Activated CD8-positive, alpha-beta memory T cell treated with anti-CD3 and anti-CD28 coated beads, Interleukin-2, amount 10 ng/mL, durations not matched to agents 7 days and 5 days (primary cell): ENCODE results near the gene ANKRD26. TPM values are rescaled to one million over a fixed set of nuclear protein-coding genes. Genes with fewer than 3 reads are reported as not detected.
A peak's percentile ranks its signal among the peaks of the same experiment; 100 is the strongest.
"Not testable (repeated sequence)": the region's sequence is repeated elsewhere in the genome, so short reads cannot be mapped to it uniquely, and the experiment has no call there.

Source experiments
- ATAC-seq: fragments of 150-1000 bp; cut with Tn5 transposase; one replicate; pipeline ENCODE4 v1.10.0; 2021; ENCODE audit warnings: moderate library complexity
- CTCF ChIA-PET: fragments of 350-600 bp; sonication (Branson Sonifier 250); formaldehyde crosslinking; loops from one replicate; lab custom pipeline; 2021; ENCODE audit warnings: antibody characterized with exemption; lab: Charles Lee
- DNase-seq: peaks from one replicate; pipeline ENCODE4 v3.0.0-alpha.2; 2020
- H3K27ac Mint-ChIP-seq: one replicate; pipeline ENCODE4 v1.8.0; 2021; ENCODE audit warnings: mild to moderate bottlenecking, mixed read lengths
- H3K27me3 Mint-ChIP-seq: one replicate; pipeline ENCODE4 v1.8.0; 2021; ENCODE audit warnings: mixed read lengths
- H3K36me3 Mint-ChIP-seq: one replicate; pipeline ENCODE4 v1.8.0; 2021; ENCODE audit warnings: mild to moderate bottlenecking, mixed read lengths
- H3K4me1 Mint-ChIP-seq: one replicate; pipeline ENCODE4 v1.8.0; 2021; ENCODE audit warnings: mixed read lengths
- H3K4me3 Mint-ChIP-seq: one replicate; pipeline ENCODE4 v1.8.0; 2021; ENCODE audit warnings: mild to moderate bottlenecking, moderate library complexity, mixed read lengths
- H3K9me3 Mint-ChIP-seq: one replicate; pipeline ENCODE4 v1.8.0; 2022; ENCODE audit warnings: low read depth, mixed read lengths
- total RNA-seq, 2 experiments: library from RNA; stranded (reverse); gene quantifications; one replicate each; pipeline ENCODE4 v1.2.3, GENCODE V29; 2021

Gene ANKRD26
- total RNA-seq, 2 experiments from 2014 or later = 10.7 to 11.1 TPM

GRCh38 chr10:27068217-27068891 lies 31.9 kb downstream of the ANKRD26 start:
- H3K36me3 Mint-ChIP-seq = peaks cover 46% of the 10 kb centered on the region
- H3K27me3 Mint-ChIP-seq = no peaks in the 10 kb centered on the region
- no peaks in the 10 kb centered on the region for H3K9me3 Mint-ChIP-seq
- ATAC-seq = no peak
- no peak overlapping the region for H3K4me3 Mint-ChIP-seq
- DNase-seq = no peak
- no peak overlapping the region for H3K27ac Mint-ChIP-seq
- H3K4me1 Mint-ChIP-seq = no peaks in the 10 kb centered on the region
- CTCF ChIA-PET = no interaction called here

GRCh38 chr10:27065084-27065483 lies 35.2 kb downstream of the ANKRD26 start:
- Mint-ChIP-seq H3K4me1 (no peaks in the 10 kb centered on the region), H3K36me3 (peaks cover 36% of the 10 kb centered on the region), H3K9me3 (no peaks in the 10 kb centered on the region), H3K27ac (no peak overlapping the region), H3K4me3 (no peak overlapping the region), H3K27me3 (no peaks in the 10 kb centered on the region)
- DNase-seq = no peak
- CTCF ChIA-PET = no interaction called here
- no peak for ATAC-seq

GRCh38 chr10:27052656-27053055 lies 47.6 kb downstream of the ANKRD26 start:
- H3K27me3 Mint-ChIP-seq = no peaks in the 10 kb centered on the region
- no peaks in the 10 kb centered on the region for H3K4me1 Mint-ChIP-seq
- CTCF ChIA-PET = interaction anchor here (1.3 kb wide), 1 partner anchor 27 kb away, joined by 3 read pairs; no protein-coding TSS in a partner anchor
- no peak overlapping the region for H3K4me3 Mint-ChIP-seq
- no peak for ATAC-seq
- H3K27ac Mint-ChIP-seq = no peak overlapping the region
- no peaks in the 10 kb centered on the region for H3K9me3 Mint-ChIP-seq
- peaks cover 6% of the 10 kb centered on the region for H3K36me3 Mint-ChIP-seq
- no peak for DNase-seq

- H3K4me1 Mint-ChIP-seq, CTCF ChIA-PET, DNase-seq, H3K4me3 Mint-ChIP-seq, ATAC-seq, H3K27me3 Mint-ChIP-seq, H3K27ac Mint-ChIP-seq, H3K9me3 Mint-ChIP-seq: not testable (repeated sequence)
- peaks cover 25% of the 10 kb centered on the region for H3K36me3 Mint-ChIP-seq
Measured at GRCh38 chr10:27045247-27045646, 55.0 kb downstream of the ANKRD26 start.

GRCh38 chr10:27041196-27041595 lies 59.1 kb downstream of the ANKRD26 start:
- Mint-ChIP-seq H3K36me3 (peaks cover 25% of the 10 kb centered on the region), H3K4me1 (no peaks in the 10 kb centered on the region), H3K4me3 (no peak overlapping the region), H3K27me3 (no peaks in the 10 kb centered on the region), H3K27ac (no peak overlapping the region), H3K9me3 (no peaks in the 10 kb centered on the region)
- ATAC-seq = no peak
- CTCF ChIA-PET = no interaction called here
- no peak for DNase-seq

GRCh38 chr10:27038168-27038567 lies 62.1 kb downstream of the ANKRD26 start:
- no peak for ATAC-seq
- H3K4me3 Mint-ChIP-seq = no peak overlapping the region
- peaks cover 34% of the 10 kb centered on the region for H3K36me3 Mint-ChIP-seq
- H3K9me3 Mint-ChIP-seq = no peaks in the 10 kb centered on the region
- H3K27ac Mint-ChIP-seq = no peak overlapping the region
- H3K4me1 Mint-ChIP-seq = peaks cover 10% of the 10 kb centered on the region
- CTCF ChIA-PET = no interaction called here
- no peaks in the 10 kb centered on the region for H3K27me3 Mint-ChIP-seq
- no peak for DNase-seq

- Mint-ChIP-seq H3K27me3 (no peaks in the 10 kb centered on the region), H3K4me3 (peak overlapping the region; percentile 56), H3K4me1 (peaks cover 13% of the 10 kb centered on the region), H3K36me3 (peaks cover 28% of the 10 kb centered on the region), H3K27ac (peak overlapping the region; percentile 13), H3K9me3 (no peaks in the 10 kb centered on the region)
- DNase-seq = no peak
- CTCF ChIA-PET = interaction anchor here (0.5 kb wide), 1 partner anchor 60 kb away, joined by 3 read pairs; no protein-coding TSS in a partner anchor
- ATAC-seq = no peak
Measured at GRCh38 chr10:27035163-27035562, 65.1 kb downstream of the ANKRD26 start.

GRCh38 chr10:27030060-27030459 lies 70.2 kb downstream of the ANKRD26 start:
- peak overlapping the region; percentile 45 for H3K27ac Mint-ChIP-seq
- peaks cover 31% of the 10 kb centered on the region for H3K36me3 Mint-ChIP-seq
- DNase-seq (peak; percentile 41), ATAC-seq (peak; percentile 82)
- no peaks in the 10 kb centered on the region for H3K9me3 Mint-ChIP-seq
- no peak overlapping the region for H3K4me3 Mint-ChIP-seq
- no peaks in the 10 kb centered on the region for H3K27me3 Mint-ChIP-seq
- CTCF ChIA-PET = interaction anchor here (1.6 kb wide), 1 partner anchor 124 kb away, joined by 4 read pairs; the partner anchor contains the start of gene YME1L1
- H3K4me1 Mint-ChIP-seq = peaks cover 12% of the 10 kb centered on the region

- no peak for DNase-seq
- CTCF ChIA-PET = interaction anchor here (1.7 kb wide), 1 partner anchor 10 kb away, joined by 4 read pairs; no protein-coding TSS in a partner anchor
- no peak overlapping the region for H3K27ac Mint-ChIP-seq
- no peak overlapping the region for H3K4me3 Mint-ChIP-seq
- no peak for ATAC-seq
- no peaks in the 10 kb centered on the region for H3K9me3 Mint-ChIP-seq
- peaks cover 38% of the 10 kb centered on the region for H3K36me3 Mint-ChIP-seq
- H3K4me1 Mint-ChIP-seq = peaks cover 8% of the 10 kb centered on the region
- H3K27me3 Mint-ChIP-seq = no peaks in the 10 kb centered on the region
Measured at GRCh38 chr10:27022048-27022447, 78.2 kb downstream of the ANKRD26 start.

GRCh38 chr10:27020243-27020642 lies 80.1 kb downstream of the ANKRD26 start:
- Mint-ChIP-seq H3K27me3 (no peaks in the 10 kb centered on the region), H3K27ac (no peak overlapping the region), H3K36me3 (peaks cover 36% of the 10 kb centered on the region), H3K4me1 (peaks cover 8% of the 10 kb centered on the region), H3K4me3 (no peak overlapping the region), H3K9me3 (no peaks in the 10 kb centered on the region)
- no peak for ATAC-seq
- no peak for DNase-seq
- CTCF ChIA-PET = no interaction called here

GRCh38 chr10:27019827-27020226 lies 80.5 kb downstream of the ANKRD26 start:
- no peaks in the 10 kb centered on the region for H3K27me3 Mint-ChIP-seq
- no peaks in the 10 kb centered on the region for H3K9me3 Mint-ChIP-seq
- CTCF ChIA-PET = no interaction called here
- H3K27ac Mint-ChIP-seq = no peak overlapping the region
- H3K36me3 Mint-ChIP-seq = peaks cover 33% of the 10 kb centered on the region
- DNase-seq (no peak), ATAC-seq (no peak)
- peaks cover 8% of the 10 kb centered on the region for H3K4me1 Mint-ChIP-seq
- H3K4me3 Mint-ChIP-seq = no peak overlapping the region

- peak overlapping the region; percentile 6 for H3K27ac Mint-ChIP-seq
- CTCF ChIA-PET = no interaction called here
Measured at GRCh38 chr10:26997610-26998009, 102.7 kb downstream of the ANKRD26 start.

GRCh38 chr10:26994743-26995142 lies 105.6 kb downstream of the ANKRD26 start:
- DNase-seq (no peak), ATAC-seq (no peak)
- peaks cover 28% of the 10 kb centered on the region for H3K36me3 Mint-ChIP-seq
- no peak overlapping the region for H3K27ac Mint-ChIP-seq
- H3K9me3 Mint-ChIP-seq = peaks cover 10% of the 10 kb centered on the region
- H3K4me3 Mint-ChIP-seq = no peak overlapping the region
- H3K27me3 Mint-ChIP-seq = no peaks in the 10 kb centered on the region
- H3K4me1 Mint-ChIP-seq = peaks cover 22% of the 10 kb centered on the region
- CTCF ChIA-PET = no interaction called here

More at GRCh38 chr10:26997610-26998009, 102.7 kb downstream of the ANKRD26 start:
- Mint-ChIP-seq H3K9me3 (peaks cover 10% of the 10 kb centered on the region), H3K4me3 (no peak overlapping the region), H3K36me3 (peaks cover 43% of the 10 kb centered on the region), H3K4me1 (peaks cover 22% of the 10 kb centered on the region), H3K27me3 (no peaks in the 10 kb centered on the region)
- ATAC-seq (peak; percentile 60), DNase-seq (peak; percentile 64)

- DNase-seq (no peak), ATAC-seq (no peak)
- CTCF ChIA-PET = no interaction called here
- Mint-ChIP-seq H3K27ac (no peak overlapping the region), H3K9me3 (peaks cover 4% of the 10 kb centered on the region), H3K4me1 (no peaks in the 10 kb centered on the region), H3K36me3 (peaks cover 2% of the 10 kb centered on the region), H3K27me3 (no peaks in the 10 kb centered on the region), H3K4me3 (no peak overlapping the region)
Measured at GRCh38 chr10:26987851-26988250, 112.4 kb downstream of the ANKRD26 start.
